NCI-H460 (cell line): ENCODE data around the gene DPYSL3. TPM values are rescaled to one million over a fixed set of nuclear protein-coding genes. Genes with fewer than 3 reads are reported as not detected.
A peak's percentile ranks its signal among the peaks of the same experiment; 100 is the strongest.
"Not testable (repeated sequence)": the region's sequence is repeated elsewhere in the genome, so short reads cannot be mapped to it uniquely, and the experiment has no call there.

ENCODE experiments used
- DNase-seq: peaks from one replicate; pipeline ENCODE4 v3.0.0-alpha.2; 2016; ENCODE audit warnings: low read depth; ENCODE audit errors: extremely low read depth
- polyA plus RNA-seq: library from polyadenylated mRNA; depleted of rRNA; stranded (reverse); fragments of >200 nt; gene quantifications from 2 replicates; pipeline ENCODE4 v1.2.3, GENCODE V29; 2014; cell fraction: nucleus; rRNA removed
- total RNA-seq: library from RNA; depleted of rRNA; stranded (reverse); fragments of >200 nt; shearing (Covaris generic); gene quantifications from 2 replicates; pipeline ENCODE4 v1.2.3, GENCODE V29; 2014; rRNA removed

Gene DPYSL3
- 12.1 and 12.4 TPM in 2 replicates for total RNA-seq
- 17.4 and 26.6 TPM in 2 replicates for polyA plus RNA-seq

DNA sequence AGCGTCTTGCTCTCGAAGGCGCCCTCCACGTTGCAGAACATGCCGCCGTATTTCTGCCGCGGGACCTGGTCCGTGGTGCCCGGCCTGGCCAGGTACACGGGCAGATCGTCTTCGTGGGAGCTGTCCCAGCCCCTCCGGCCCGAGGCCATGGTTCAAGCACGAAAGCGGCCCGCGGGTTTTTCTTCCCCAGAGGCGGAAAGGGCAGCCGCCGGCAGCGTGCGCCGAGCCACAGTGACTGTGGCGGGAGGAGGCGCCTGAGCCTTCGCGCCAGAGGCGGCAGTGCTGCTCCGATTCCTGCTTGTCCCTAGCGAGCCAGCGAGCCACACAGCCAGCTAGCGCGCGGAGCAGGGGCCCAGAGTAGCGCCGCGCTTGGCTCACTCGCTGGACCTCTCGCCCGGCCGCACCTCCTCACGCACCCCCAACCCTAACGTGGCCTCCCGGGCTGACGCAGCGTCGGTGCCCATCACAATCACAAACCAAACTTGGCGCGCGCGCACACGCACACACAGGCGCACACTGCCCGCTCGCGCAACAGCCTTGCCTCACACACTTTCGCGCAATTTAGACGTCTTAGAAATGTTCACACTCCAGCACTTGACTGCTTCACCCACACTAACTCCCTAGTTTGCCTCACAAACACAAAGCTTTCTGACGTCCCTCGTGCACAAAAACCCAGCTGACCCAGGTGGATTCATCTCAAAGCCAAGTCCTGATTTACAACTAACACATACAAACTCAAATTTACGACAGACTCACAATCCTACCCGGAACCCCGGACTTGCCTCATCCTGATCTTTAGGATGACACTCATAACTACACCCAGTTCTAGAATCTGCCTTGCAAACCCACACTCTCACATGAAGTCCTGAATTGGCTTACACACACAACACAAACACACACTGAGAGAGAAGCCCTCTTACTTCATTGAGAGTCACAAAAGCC, at the start of gene DPYSL3:
Gene DPYSL3, minus strand, starts transcription at position 359 of the 942 bp plus-strand sequence. Its CDS starts 210 bp downstream, at position 149.
- DNase-seq = peak; percentile 62

DNA sequence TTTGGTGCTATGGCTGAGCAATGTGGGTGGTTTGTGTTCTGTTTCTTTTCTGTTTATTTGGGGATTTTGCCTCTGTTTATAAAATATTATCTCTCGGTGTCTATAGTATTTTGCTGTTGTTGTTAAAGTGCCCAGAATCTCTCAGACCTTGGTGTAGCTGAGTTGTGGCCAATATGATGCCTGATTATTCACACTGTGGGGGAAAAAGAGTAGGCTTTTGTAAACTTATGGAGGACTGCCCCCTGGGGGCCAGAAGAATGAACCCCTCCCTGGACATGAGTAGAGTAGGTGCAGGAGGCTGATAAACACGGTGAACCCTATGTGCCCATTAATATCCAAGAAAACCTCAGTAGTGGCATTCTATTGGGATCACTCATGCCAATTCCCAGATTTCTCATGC, 49.0 kb upstream of the DPYSL3 start:
- peak; percentile 16 for DNase-seq

DNA sequence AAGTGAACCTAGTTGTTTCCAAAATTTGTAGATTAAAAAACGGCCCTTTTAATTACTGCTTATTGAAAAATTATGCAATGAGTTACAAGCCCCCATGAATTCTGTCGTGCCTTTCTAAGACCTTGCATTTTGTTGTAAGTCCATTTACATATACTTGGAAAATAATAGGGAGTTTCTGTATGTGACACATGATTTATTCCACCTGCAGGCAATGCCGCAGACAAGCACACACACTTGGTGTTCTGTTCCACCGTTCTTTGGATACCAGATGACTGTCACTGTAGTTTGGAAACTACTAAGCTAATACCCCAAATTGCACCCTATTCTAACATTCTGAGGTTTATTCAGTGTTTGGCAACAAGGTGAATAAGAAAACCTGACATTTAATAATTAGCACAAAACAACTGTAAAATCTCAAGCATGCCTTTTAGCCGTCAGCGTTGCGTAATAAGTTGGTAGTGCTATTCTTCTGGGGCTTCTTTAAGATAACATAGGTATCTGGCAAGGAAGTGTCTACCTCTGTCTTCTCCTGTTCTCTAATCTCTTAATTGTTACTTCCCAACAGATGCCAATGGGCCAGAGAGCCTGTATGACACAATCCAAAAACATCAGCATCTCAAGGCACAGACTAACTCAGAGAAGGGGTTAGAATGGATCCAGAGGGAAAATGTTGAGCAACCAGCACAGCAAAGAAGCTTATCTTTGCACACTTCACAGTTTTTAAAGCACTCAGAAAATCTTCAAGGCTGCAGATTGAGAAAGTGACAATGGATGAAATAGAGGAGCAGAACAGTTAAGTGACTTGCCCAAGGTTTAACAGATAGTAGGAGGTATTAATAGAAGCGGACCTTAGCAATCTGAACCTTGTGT, 48.2 kb upstream of the DPYSL3 start:
- no peak for DNase-seq

DNA sequence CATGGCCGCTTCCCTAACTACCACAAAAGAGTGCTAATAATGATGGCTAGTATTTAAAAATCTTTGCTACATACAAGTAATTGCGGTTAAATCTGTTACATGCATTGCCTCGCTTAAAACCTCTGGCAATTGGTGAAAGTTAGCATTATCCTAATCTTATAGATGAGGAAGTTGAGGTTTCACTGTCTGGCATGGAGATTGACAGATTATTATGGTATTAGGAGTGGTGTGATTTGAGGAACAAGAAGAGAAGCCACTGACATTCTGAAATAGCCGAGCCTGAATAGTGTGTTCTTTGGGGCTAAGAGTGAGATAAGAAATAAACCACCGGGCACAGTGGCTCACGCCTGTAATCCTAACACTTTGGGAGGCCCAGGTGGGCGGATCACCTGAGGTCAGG, 45.3 kb upstream of the DPYSL3 start:
- no peak for DNase-seq

DNA sequence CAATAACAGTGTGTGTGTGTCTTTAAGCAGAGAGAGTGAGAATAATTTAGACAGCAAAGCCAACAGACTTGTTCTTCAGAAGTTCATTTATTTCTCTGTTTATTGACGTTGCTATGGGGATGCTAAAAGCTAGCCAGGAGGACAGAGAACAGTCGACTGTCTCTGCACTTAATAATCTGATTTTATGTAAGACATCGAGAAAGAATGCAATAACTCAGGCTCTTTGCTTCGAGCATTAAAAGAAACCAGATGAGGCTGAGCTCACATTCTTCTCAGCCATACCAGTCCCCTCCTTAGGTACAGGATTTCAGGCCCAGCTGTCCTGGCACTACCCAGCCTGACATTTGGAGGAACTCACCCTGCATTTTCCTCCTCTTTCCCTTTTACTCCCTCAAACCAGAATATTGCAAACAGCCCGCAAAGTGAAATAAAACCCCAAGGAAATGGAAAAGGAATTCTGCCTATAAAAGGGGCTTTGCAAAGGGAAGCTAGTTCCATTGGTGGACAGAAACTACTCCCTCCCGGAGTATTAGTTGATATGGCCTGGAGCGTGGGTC, 44.5 kb upstream of the DPYSL3 start:
- DNase-seq = no peak

DNA sequence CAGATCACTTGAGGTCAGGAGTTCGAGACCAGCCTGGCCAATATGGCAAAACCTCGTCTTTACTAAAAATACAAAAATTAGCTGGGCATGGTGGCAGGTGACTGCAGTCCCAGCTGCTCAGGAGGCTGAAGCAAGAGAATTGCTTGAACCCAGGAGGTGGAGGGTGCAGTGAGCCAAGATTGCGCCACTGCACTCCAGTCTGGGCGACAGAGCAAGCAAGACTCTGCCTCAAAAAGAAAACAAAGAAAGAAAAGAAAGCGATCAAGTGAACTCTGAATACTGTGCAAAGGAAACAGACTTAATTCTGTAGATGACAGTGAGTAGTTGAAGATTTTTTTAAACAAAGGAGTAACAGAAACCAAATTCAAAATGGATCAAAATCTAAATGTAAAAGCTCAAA, 43.9 kb upstream of the DPYSL3 start:
- not testable (repeated sequence) for DNase-seq

DNA sequence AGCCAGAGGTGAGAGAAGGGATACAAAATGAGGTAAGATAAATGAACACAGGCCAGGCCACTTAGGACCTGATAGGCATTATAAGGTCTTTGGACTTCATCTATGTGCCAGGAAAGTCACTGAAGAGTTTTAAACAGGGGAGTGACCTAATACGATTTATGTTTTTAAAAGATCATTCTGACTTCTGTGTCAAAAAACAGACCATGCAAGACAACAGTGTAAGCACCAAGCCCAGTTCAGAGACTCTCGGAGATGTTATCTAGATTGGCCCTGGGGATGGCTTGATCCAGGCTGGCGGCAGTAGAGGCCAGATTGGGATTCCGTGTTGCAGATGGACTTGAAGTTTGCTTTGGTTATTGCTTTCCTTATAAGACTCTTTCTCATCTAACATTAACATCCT, 43.0 kb upstream of the DPYSL3 start:
- no peak for DNase-seq

DNA sequence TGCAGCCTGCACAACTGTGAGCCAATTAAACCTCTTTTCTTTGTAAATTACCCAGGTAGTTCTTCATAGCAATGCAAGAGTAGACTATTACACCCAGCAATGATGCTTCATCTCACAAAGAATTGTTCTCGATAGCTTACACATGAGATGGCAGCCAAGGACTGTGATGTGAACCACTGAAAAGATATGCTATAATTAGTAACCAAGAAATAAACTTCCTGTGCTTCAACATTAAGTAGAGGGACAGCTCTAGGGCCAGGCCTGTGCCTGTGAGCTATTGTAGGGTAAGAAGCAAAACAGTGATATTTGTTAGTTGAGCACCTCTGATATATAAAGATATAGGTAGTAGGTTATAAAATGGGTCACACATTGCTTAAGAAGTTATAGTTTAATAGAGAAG, 41.8 kb upstream of the DPYSL3 start:
- DNase-seq = no peak

DNA sequence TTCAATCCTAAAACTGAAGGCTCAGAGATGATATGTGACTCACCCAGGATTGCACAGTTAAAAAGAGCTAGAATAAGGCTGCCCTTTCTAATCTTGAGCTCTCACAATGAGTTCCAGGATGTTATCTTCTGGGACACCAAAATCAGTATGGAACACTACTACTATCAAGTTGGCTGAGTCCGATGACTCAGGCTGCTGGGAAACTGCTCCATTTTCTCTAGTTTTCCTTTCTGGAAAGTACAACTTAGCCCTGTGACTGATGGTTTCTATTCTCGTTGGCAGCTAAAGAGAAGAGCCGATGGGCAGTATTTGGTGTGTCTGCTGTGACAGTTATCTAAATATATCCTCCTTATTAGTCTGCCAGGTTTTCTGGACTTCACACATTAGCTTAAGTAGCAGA, 37.9 kb upstream of the DPYSL3 start:
- no peak for DNase-seq

DNA sequence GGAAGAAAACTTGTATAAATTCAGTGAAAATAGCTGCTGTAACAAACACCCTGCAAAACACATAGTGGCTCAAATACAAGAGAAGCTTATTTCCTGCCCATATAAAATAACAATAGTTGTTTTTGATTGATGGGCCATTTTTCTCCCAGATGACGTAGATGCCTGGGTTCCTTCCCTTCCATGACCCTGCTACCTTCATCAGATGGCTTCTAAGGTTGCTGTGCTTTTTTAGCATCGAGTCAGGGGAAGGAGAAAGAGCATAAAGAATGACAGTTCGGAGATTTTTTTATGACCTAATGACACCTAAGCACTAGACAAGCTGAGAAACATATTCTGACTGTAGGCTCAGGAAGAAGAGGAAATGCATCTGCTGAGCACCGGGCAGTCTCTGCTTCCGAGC, 34.7 kb upstream of the DPYSL3 start:
- no peak for DNase-seq

DNA sequence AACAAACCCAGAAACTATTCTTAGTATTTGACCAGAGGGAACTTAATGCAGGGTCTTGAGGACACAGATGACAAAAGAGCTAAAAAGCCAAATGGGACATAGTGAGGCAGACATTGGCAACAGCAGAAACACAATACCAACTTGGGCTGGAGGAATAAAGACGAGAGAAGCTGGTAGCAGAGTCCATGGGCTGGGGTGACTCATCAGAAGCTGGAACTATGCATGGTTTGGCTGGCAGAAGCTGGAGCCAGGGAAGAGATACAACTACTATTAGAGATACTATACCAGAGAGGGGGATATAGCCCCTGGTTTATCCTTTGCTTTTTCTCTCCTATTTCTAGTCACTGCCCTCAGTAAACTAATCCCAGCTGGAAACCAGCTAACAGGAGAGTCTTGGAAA, 29.2 kb upstream of the DPYSL3 start:
- no peak for DNase-seq

DNA sequence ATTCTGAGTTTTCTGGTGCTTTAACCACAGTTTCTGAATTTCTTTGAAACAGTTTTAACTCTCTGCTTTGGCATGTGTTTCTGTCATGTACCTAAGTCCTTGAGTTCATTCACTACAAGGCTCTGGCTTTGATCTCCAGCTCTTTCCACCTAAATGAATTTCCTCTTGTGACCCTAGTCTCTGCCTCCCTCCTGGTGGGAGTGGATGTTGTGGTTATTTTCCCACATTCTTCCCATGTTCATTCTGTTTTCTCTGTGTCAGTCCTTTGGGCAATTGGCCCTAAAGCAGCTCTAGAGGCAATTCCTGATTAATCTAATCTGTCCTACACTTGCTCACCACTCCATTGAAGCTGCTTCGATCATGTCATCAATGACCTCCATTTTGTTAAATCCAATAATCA, 28.4 kb upstream of the DPYSL3 start:
- DNase-seq = no peak

DNA sequence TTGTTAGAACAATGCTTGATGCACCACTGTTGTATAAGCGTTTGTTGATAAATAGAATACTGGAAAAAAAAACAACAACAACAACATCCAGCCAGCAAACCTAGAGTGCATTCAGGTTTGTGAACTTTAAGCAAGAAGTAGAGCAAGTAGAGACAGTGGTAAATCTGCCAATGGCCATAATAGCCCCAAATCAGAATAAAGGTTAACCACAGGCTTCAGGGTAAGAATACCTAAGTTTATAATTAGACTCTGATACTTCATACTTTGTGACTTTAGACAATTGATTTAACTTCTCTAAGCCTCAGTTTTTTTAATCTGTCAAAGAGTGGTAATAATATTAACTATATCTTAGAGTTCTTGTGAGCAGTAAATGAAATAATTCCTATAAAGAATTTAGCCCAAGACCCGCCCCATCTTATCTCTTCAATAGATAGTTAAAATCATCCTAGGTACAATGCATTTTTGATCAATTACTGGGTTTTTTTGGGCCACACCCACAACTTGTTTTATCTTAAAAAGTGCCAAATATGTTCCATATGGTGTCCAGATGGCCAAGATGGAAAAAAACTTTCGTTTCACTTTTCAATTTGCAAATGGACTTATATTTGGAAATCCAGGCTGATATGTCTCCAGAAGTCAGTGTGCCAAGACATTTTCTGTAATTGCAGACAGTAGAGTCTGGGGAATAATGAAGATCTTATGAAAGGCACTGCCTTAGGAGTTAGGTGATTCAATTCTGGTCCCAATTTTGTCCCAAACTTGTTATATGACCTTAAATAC, 24.5 kb upstream of the DPYSL3 start:
- DNase-seq = no peak

DNA sequence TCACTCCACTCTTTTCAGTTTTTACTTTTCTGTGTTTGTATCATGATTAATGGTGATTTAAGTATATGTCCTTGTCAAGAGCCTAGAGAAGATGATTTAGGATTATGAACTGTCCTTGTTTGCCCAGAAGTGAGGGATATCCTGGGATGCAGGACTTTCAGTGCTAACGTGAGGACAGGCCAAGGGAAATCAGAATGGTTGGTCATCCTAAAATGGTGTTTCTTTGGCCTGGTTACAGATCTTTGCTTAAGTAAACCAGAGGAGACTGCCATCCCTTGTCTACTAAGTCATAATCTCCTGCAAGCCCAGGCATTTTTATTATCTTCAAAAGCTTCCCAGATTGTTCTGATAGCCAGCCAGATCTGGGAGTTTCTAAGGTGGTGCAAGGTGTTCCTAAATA, 22.3 kb upstream of the DPYSL3 start:
- DNase-seq = no peak

DNA sequence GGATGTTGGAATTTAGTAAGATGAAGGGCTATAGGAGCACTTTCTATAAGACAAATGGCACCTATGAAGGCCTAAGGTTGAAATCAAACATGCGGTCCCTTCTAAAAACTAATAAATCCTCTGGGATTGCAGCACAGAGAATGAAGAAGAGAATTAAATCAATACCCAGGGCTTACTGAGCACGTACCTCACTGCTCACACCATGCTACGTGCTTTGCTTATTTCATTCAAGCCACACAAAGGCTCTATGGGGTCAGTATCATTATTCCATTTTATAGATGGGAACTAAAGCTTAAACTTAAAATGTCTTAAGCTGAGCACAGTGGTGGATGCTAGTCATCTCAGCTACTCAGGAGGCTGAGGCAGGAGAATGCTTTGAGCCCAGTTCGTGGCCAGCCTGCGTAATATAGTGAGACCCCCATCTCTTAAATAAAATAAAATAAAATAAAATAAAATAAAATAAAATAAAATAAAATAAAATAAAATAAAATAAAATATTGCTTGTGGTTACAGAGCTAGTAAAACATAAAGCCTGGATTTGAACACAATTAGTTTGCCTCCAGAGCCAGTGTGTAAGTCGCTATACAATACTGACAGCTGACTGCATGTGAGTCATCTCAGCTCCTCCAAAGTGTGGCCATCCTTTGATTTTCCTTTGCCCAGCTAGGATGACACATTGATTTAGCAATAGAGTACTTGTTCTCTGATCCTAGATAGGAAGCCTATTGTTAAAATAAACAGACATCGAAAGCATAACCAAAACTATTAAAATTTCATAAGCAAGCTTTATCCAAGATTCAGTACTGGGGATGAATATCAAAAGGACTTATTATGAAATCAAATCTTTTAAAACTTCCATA, 20.9 kb upstream of the DPYSL3 start:
- DNase-seq = no peak

DNA sequence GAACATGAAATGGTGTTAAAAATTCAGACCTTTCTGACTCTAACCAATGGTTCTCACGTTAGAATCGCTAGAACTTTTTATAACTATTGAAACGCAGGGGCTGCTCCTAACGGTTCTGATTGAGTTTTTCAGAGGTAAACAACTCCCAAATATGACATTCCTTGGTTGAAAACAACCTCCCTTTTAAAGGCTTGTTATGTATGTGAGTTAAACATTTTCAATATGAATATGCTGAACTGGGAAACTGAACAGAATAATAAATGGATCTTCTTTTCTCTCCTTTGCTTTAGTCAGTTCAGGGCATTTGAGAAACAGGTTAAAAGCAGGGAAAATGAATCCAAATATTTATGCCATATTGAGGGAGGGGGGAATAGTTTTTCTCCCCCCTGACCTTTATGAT, 13.2 kb upstream of the DPYSL3 start:
- DNase-seq = no peak

DNA sequence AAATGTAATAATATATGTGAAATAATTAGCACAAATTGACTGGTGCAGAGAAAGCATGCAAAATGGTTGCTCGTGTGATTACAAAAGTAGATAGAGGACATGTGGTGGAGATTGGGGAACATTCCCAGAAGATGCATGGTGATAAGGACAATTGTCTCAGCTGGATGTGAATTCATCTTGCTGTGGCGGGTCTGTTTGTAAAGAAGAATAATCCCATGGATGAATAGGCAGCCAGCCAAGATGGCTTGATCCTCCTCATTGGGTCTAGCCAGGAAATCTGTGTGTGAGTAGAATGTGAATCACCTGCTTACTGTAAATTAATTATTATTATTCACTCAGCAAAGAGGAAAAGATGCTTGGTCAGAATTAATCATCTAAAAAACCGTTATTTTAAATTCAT, 12.6 kb upstream of the DPYSL3 start:
- DNase-seq = no peak

DNA sequence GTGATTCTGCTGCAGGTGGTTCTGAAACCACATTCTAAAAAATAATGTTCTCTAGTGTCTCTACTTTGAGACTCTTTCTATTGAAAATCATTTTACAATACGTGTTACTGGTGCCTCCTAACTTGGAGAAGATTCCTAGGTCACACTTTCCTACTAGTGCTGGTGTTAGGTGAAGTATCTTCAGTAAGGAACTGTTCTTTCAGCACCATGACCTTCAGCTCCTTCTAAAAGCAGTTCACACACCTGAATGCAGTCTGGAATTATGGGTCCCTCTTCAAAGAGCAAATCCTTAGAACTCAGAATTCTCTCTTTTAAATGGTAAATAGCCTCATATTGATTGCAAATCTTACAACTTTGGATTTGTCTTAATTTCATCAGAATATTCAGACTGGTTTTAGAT, 10.6 kb upstream of the DPYSL3 start:
- DNase-seq = no peak

DNA sequence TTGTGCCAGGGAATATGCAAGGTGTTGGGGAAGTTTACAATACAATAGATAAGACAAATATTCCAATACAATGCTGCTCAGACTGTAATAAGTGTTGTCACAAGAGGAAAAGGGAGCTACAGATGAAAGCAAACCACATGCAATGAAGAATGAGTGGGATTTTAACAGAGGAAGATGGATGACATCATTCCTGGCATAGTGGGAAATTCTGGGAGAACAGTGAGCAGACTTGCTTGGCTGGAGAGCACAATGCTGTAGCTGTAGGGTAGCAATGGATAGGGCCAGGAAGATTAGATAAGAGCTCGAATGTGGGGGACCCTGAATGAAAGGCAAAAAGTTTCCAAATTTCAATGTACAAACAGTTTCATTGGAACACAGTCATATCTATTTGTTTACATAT, 9.5 kb upstream of the DPYSL3 start:
- DNase-seq = no peak
